Glutamatergic neuron (in vitro differentiated cells): ENCODE results near the gene ENKD1. TPM values are rescaled to one million over a fixed set of nuclear protein-coding genes. Genes with fewer than 3 reads are reported as not detected.

Experiments
- DNase-seq: peaks from one replicate; pipeline ENCODE4 v3.0.0; 2022
- H3K27ac Mint-ChIP-seq: one replicate; pipeline ENCODE4 v1.8.0; 2020; ENCODE audit warnings: mild to moderate bottlenecking, mixed read lengths, inconsistent platforms; ENCODE audit not compliant: unreplicated experiment
- H3K27me3 Mint-ChIP-seq: one replicate; pipeline ENCODE4 v1.8.0; 2020; ENCODE audit warnings: mild to moderate bottlenecking, moderate library complexity, mixed read lengths, inconsistent platforms; ENCODE audit not compliant: unreplicated experiment
- H3K36me3 Mint-ChIP-seq: one replicate; pipeline ENCODE4 v1.8.0; 2020; ENCODE audit warnings: mild to moderate bottlenecking, mixed read lengths, inconsistent platforms; ENCODE audit not compliant: unreplicated experiment
- H3K4me1 Mint-ChIP-seq: one replicate; pipeline ENCODE4 v1.8.0; 2020; ENCODE audit warnings: mild to moderate bottlenecking, low read depth, mixed read lengths, inconsistent platforms; ENCODE audit not compliant: unreplicated experiment
- H3K4me3 Mint-ChIP-seq: one replicate; pipeline ENCODE4 v1.8.0; 2020; ENCODE audit warnings: mild to moderate bottlenecking, mixed read lengths, inconsistent platforms; ENCODE audit not compliant: unreplicated experiment
- H3K9me3 Mint-ChIP-seq: one replicate; pipeline ENCODE4 v1.8.0; 2020; ENCODE audit warnings: mild to moderate bottlenecking, moderate library complexity, mixed read lengths, inconsistent platforms; ENCODE audit not compliant: unreplicated experiment
- total RNA-seq: library from RNA; stranded (reverse); fragmentation: NEBNext Ultra II Directional; extraction: Animal tissue kit (Norgen Biotek cat#: 25700); gene quantifications from one replicate; pipeline ENCODE4 v1.2.1, GENCODE V29; 2021; ENCODE audit not compliant: unreplicated experiment
- TF ChIP-seq, protein P1 (sequence below): fragments of 200-600 bp; sonication (generic); IDR thresholded peaks from one replicate; pipeline ENCODE4 v1.5.0; 2021; ENCODE audit not compliant: partially characterized antibody, unreplicated experiment

Gene ENKD1
- total RNA-seq, 1 donor from 2014 or later: 19.0 TPM

DNA sequence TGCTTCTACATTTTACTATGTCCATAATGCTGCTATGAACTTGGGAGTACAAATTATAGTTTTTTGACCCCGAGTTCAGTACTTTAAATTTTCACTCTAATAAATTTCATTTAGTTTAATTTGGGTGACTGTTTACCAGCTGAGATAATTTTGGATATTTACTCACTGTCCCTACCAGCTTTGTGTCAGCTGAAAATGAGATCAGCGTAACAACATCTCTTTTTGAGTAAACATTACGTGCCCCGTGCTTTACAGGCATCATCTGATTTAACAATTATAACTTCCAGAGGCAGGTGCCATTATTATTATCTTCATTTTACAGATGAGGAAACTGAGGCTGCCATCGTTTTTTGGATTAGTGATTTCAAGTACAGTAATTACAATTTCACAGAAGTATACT is 37.6 kb upstream of the ENKD1 start:
- no peak for DNase-seq
- peaks cover 12% of the 10 kb centered on the region for H3K4me1 Mint-ChIP-seq
- TF ChIP-seq, protein P1, sequence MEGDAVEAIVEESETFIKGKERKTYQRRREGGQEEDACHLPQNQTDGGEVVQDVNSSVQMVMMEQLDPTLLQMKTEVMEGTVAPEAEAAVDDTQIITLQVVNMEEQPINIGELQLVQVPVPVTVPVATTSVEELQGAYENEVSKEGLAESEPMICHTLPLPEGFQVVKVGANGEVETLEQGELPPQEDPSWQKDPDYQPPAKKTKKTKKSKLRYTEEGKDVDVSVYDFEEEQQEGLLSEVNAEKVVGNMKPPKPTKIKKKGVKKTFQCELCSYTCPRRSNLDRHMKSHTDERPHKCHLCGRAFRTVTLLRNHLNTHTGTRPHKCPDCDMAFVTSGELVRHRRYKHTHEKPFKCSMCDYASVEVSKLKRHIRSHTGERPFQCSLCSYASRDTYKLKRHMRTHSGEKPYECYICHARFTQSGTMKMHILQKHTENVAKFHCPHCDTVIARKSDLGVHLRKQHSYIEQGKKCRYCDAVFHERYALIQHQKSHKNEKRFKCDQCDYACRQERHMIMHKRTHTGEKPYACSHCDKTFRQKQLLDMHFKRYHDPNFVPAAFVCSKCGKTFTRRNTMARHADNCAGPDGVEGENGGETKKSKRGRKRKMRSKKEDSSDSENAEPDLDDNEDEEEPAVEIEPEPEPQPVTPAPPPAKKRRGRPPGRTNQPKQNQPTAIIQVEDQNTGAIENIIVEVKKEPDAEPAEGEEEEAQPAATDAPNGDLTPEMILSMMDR: no peak

DNA sequence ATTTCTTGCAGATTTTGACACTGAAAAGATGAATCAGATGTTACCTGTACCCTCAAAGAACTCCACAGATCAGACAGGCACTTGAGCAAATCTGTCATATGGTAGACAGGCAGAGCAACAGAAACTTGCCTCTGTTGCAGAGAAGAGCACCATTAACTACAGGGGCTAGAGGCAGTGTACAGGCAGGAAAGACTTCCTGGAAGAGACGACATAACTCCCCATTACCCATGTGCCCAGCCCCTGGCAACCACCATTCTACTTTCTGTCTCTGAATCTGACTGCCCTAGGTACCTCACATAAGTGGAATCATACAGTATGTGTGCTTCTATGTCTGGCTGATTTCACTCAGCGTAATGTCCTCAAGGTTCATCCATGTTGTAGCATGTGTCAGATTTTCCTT is 37.1 kb upstream of the ENKD1 start:
- Mint-ChIP-seq H3K36me3 (peaks cover 3% of the 10 kb centered on the region), H3K4me1 (peaks cover 12% of the 10 kb centered on the region), H3K27ac (no peak overlapping the region), H3K4me3 (no peak overlapping the region), H3K9me3 (no peaks in the 10 kb centered on the region), H3K27me3 (no peaks in the 10 kb centered on the region)
- no peak for DNase-seq
- TF ChIP-seq, protein P1: no peak

More for the DNA sequence above, 37.6 kb upstream of the ENKD1 start:
- H3K9me3 Mint-ChIP-seq: no peaks in the 10 kb centered on the region
- H3K36me3 Mint-ChIP-seq: no peaks in the 10 kb centered on the region
- no peaks in the 10 kb centered on the region for H3K27me3 Mint-ChIP-seq
- H3K27ac Mint-ChIP-seq: no peak overlapping the region
- no peak overlapping the region for H3K4me3 Mint-ChIP-seq

DNA sequence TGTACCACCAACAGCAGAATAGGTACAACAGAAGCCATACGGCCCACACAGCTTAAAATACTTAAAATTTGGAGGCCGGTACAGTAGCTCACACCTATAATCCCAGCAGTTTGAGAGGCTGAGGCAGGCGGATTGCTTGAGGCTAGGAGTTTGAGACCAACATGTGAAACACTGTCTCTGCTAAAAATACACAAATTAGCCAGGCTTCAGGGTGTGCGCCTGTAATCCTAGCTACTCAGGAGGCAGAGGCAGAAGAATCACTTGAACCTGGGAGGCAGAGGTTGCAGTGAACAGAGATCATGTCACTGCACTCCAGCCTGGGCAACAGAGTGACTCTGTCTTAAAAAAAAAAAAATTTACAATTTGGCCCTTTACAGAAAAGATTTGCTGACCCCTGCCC is 35.6 kb upstream of the ENKD1 start:
- no peak for DNase-seq
- Mint-ChIP-seq H3K27me3 (no peaks in the 10 kb centered on the region), H3K4me1 (peaks cover 12% of the 10 kb centered on the region), H3K27ac (no peak overlapping the region), H3K36me3 (peaks cover 10% of the 10 kb centered on the region), H3K4me3 (no peak overlapping the region), H3K9me3 (no peaks in the 10 kb centered on the region)
- TF ChIP-seq, protein P1: no peak

DNA sequence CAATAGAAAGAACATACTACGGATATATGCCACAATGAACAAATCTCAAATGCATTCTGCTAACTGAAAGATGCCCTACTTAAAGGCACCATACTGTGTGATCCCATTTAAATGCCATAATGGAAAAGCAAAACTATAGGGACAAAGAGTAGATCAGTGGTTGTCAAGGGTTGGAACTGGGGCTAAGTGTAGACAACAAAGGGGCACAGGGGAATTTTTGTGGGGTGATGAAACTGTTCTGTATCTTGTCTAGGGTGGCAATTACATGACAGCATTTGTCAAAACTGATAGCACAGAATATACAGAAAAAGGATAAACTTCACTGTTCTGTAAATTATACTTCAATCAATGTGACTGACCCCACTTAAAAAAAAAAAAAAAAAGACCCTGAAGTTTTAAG is 34.9 kb upstream of the ENKD1 start:
- Mint-ChIP-seq H3K27me3 (peaks cover 3% of the 10 kb centered on the region), H3K4me3 (no peak overlapping the region), H3K27ac (no peak overlapping the region), H3K9me3 (no peaks in the 10 kb centered on the region), H3K4me1 (peaks cover 12% of the 10 kb centered on the region), H3K36me3 (peaks cover 10% of the 10 kb centered on the region)
- DNase-seq: no peak
- TF ChIP-seq, protein P1: no peak

DNA sequence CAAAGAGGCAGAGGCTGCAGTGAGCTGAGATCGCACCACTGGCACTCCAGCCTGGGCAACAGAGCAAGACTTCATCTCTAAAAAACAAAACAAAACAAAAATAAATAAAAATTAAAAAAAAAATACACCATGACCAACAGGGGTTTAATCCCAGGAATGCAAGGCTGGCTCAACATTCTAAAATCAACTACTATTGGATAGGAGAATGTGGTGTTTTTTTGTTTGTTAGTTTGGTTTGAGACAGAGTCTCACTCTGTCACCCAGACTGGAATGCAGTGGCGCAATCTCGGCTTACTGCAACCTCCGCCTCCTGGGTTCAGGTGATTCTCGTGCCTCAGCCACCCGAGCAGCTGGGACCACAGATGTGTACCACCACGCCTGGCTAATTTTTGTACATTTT is 32.7 kb upstream of the ENKD1 start:
- TF ChIP-seq, protein P1: no peak
- Mint-ChIP-seq H3K4me1 (peaks cover 4% of the 10 kb centered on the region), H3K27me3 (peaks cover 3% of the 10 kb centered on the region), H3K9me3 (peaks cover 3% of the 10 kb centered on the region), H3K4me3 (no peak overlapping the region), H3K27ac (no peak overlapping the region), H3K36me3 (peaks cover 10% of the 10 kb centered on the region)
- no peak for DNase-seq
